Brain pericyte (primary cell): ENCODE data around the gene FANCE.

Experiments used
- DNase-seq: peaks from one replicate; pipeline ENCODE4 v3.0.0-alpha.2; 2012; ENCODE audit warnings: low read depth, low spot score

The FANCE gene

DNA sequence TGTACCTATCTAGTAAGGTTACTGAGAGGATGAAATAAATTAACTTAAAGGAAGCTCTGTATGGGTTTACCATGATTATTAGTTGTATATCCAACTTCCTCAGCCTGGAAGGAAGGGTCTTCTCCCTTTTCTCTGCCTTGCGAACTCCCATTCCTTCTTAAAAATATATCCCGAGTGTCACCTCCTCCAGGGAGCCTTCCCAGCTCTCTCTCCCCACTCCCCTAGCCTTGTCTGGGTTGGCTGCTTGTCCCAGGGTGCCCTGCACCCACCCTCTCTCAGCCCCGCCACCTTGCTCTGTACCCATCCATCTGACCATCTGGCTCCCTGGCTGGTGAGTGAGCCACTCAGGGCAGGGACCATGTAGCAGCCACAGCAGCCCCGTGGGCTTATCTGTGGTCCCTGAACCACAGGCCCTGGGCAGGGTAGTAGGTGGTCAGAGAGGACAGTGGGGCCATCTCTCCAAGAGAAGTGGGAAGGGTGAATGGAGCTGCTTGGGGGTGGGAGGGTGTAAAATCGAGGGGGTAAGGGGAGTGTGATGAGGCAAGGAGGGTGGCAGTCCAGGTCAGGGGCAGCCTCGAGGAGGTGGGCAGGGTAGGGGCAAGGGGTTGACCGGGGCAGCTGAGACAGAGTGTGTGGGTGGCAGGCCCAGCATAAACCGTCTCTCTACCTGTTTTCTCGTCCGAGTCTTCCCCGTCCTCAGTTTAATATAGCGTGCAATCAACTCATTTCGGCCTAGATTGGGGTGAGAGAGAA, 31.9 kb downstream of the FANCE start:
- DNase-seq: no peak

GRCh38 chr6:35484921-35485392, 32.8 kb downstream of the FANCE start:
- DNase-seq: no peak

GRCh38 chr6:35485402-35485877, 33.3 kb downstream of the FANCE start:
- no peak for DNase-seq

GRCh38 chr6:35486005-35486925, 34.1 kb downstream of the FANCE start:
- DNase-seq: no peak

DNA sequence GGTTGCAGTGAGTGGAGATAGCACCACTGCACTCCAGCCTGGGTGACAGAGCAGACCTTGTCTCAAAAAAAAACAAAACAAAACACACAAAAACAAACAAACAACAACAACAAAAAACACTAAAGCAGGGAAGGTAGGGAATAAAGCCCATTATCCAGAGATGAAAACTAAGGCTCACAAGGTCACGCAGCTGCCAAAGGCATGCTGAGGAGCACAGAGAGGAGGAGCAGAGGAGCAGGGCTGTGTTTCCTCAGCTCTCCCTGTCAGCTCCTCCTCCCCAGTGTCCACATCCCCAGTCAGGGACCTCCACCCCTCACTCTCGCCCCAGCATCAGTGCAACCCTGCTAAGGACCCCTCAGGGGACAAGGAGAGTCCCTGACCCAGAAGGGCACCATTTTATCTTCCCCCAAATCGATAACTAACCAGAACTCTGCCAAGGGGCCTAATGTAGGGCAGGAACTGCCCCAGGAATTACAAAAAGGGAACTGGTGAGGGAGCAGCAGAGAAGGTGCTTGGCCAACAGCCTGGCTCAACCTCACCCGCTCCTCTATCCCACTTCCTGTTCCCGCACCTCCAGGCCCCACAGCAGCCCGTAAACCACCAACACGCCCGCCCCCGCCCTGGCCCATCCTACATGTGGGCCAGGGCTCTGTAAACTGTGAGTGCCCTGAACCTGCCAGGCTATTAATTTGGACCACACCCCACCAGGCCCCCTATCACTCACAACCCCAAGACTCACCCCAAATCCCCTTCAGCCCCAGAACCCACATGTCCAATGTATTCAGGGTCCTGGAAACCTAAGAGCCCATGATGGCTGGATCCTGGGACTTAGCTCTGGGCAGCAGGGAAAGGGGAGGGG, 35.7 kb downstream of the FANCE start:
- DNase-seq: no peak

DNA sequence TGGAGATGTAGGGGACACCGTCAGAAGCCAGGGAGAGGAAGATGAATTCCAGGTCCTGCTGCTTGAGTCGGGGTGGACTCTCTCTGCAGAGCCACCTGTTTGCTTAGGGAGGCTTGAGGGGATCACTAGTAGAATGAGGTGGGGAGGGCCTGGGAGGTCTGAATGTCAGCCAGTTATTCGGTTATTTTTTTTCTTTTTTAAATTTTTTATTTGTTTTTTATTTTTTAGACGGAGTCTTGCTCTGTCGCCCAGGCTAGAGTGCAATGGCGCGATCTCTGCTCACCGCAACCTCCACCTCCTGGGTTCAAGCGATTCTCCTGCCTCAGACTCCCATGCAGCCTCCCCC, 36.4 kb downstream of the FANCE start:
- no peak for DNase-seq

DNA sequence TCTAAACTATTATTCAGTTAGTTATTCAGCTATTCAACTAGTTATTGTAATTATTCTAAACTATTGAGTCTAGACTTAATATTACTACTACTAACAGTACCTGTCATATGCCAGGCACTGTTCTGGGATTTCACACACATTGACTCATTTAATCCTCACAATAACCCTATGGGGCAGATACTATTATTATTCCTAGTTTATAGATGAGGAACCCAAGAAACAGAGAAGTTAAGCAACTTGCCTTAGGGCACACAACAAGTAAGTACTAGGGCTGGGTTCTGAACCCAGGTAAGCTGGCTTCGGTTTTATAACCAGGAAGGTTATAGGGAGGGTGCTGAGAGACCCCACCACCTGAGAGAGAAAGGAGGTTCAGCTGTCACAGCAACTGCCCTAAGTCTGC, 36.9 kb downstream of the FANCE start:
- DNase-seq: no peak

DNA sequence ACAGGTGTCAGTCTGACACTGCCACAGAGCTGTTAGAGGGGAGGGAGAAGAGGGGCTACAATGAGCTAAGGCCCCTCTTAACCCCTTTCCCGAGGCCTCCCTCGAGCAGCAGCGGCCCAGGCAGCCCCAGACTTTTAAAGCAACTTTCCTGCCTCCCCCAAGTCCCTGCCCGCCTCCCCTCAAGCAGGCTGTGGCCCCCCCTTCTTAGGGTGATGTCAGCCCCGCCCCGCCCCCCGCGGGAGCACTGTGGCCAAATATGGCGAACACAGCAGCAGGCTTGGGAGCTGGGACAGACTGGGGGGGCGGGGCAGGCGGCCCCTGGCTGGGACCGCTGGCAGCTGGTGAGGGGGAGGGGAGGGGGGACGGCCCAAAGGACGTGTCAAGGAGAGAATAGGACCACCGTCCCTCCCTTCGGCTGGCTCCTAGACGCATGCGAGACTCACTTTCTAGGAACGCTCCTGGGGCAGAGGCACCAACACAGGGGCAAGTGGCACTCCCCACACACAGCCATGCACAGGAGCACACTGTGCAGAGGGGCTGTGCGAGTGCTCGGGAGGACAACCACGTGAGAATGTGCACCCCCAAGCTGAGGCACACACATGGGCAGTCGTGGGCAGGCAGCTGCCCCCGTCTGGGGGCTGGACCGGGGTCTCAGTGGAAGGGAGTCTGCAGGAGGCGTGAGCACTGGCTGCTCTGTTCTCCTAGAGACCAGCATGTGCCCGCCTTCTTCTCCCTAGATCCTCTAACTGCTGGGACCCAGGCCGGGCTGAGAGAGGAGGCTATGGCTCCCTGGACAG, 38.1 kb downstream of the FANCE start:
- DNase-seq: no peak

DNA sequence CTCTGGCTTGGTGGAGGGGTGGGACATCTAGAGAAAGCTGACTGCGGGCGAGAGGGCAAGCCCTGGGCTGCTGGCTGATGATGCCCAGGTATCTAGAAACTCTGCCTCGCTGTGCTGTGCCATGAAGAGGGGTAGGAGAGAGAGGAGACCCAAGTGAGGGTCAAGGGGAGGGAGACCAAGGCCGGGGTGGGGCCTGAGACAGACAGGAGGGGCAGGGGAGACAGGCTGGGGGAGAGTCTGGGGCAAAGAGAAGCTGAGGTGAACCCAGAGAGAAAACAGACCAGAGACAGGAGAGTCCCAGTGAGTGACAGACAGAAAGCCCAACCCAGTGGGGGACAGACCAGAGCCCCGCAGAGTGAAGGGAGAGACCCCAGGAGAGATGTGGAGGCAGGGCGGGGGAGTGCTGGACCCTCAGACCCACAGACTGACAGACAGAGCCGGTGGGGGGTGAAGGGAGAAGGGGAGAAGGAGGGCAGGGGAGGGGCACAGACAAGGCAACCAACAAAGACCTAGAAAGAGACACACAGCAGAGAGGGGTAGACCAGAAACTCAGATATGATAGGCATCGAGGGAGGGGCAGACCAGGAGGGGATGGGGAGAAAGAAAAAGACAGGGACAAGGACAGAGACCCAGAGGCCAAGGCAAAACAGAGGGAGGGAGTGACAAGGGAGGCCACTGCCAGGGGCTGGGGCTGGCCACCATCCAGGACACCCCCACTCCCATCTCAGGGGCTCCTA, 38.9 kb downstream of the FANCE start:
- no peak for DNase-seq

GRCh38 chr6:35491558-35492257, 39.6 kb downstream of the FANCE start:
- DNase-seq: no peak

DNA sequence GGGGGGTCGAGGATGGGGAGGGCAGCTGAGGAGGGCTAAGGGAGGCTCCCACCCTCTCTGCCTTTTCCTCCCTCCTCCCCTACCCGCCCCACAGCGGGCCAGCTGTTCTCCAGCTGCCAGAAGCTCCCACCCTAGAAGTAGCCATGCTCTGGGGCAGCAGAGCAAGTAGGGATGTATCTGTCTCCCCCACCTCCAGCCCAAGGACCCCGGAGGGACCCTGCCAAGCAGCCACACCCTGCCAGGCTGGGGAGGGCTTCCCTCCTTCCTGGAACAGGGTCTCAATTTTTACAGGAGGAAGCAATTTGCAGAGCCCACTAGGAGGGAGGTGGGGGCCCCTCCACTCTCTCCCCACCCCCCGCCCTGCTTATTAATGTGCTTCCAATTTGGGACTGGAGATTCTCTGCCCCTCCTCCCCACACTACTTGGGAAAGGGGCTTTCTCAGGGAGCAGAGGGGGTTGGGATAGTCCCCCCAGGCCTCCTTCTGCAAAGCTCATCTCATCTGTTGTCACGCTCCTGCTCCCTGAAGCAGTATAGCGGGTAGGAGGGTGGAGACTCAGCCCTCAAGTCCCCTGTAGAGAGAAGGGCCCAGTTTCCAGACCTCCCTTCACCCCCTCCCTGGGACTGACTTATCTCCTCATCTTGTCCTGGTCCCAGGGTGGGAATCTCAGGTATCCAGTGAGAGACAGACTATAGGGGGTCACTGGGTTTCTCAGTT, 40.3 kb downstream of the FANCE start:
- DNase-seq: no peak

- no peak for DNase-seq
Observed at GRCh38 chr6:35492974-35493284, 40.8 kb downstream of the FANCE start.

DNA sequence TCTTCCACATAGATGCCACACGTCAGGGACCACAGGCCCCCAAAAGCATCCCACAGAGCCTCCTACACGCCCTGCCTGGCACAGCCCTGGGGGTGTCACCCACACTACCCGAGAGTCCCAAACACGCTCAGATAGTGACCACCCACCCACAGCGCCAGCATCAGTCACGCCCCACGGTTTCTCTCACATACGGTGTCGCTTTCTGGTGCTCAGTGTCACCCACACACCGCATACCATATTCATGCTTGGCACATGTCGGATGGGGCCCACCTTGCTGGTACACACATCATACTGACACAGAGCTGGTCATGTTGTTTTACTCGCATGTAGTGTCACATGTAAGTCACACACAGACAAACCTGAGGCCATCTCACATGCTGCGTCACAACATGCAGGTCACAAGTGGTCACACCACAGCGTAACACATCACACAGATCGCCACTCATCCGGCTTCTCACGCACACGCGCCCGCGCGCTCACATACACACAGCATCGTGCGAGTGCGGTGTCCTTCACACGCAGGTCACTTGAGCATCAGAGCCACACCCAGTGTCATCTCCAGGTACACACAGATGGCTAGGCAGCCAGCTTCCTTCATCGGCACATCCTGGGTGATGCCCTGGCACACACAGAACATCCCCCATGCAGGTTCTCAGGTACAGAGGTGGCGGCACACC, 41.3 kb downstream of the FANCE start:
- no peak for DNase-seq

DNA sequence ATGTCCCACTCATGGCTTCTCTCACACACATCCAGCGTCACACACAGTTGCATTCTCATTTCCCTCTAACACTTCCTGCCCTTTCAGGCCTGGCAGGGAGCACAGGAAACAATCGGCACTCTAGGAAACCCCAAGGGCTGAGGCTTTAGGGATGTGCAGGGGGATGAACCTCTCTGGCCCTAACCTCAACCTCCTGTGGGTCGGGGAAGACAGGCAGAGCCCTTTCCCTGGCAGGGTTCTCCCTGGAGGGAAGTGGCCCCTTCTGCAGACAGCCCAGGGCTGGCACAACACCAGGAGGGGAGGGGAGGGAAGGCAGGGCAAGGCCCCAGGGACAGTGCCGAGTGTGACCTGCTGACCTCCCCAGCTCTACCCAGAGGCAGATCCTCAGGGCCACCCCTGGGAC, 42.0 kb downstream of the FANCE start:
- DNase-seq: no peak

GRCh38 chr6:35495258-35496035, 43.3 kb downstream of the FANCE start:
- DNase-seq: no peak

GRCh38 chr6:35496036-35496840, 44.1 kb downstream of the FANCE start:
- no peak for DNase-seq
